Cardiac fibroblast (primary cell): ENCODE data around the gene FOLR2.
A peak's percentile ranks its signal among the peaks of the same experiment; 100 is the strongest.
"Not testable (repeated sequence)": the region's sequence is repeated elsewhere in the genome, so short reads cannot be mapped to it uniquely, and the experiment has no call there.

ENCODE experiments used
- DNase-seq, 2 donors: peaks; one replicate each; pipeline versions ENCODE4 v3.0.0 to v3.0.0-alpha.2; 2010; ENCODE audit warnings: low read depth in 2 of 2
- H3K4me3 ChIP-seq, 2 donors: replicated peaks in 1 of 2; 1 replicate in 1 of 2; 2 replicates in 1 of 2; pipeline ENCODE4 v1.5.1; 2011; ENCODE audit warnings: low read depth in 2 of 2, low read length in 2 of 2, mild to moderate bottlenecking in 2 of 2, moderate library complexity in 1 of 2
- CTCF ChIP-seq: IDR thresholded peaks from one replicate; pipeline ENCODE4 v1.5.1; 2011; ENCODE audit warnings: low read depth, mild to moderate bottlenecking, low read length, inconsistent platforms

Gene FOLR2

GRCh38 chr11:72253392-72253791, 36.8 kb downstream of the FOLR2 start:
- TF ChIP-seq CTCF, result no peak
- no peak for DNase-seq
- no peak overlapping the region for H3K4me3 ChIP-seq

- no peak overlapping the region for H3K4me3 ChIP-seq
- no peak for TF ChIP-seq CTCF
- no peak for DNase-seq
These were observed 37.9 kb downstream of the FOLR2 start for GRCh38 chr11:72254299-72254993.

- no peak overlapping the region for H3K4me3 ChIP-seq
- TF ChIP-seq CTCF, result no peak
- no peak for DNase-seq
These were observed 41.0 kb downstream of the FOLR2 start for GRCh38 chr11:72257570-72257969.

- no peak overlapping the region for H3K4me3 ChIP-seq
- DNase-seq, result no peak
- TF ChIP-seq CTCF, result no peak
These were observed 42.9 kb downstream of the FOLR2 start for GRCh38 chr11:72259490-72259889.

- DNase-seq, result no peak
- no peak for TF ChIP-seq CTCF
- H3K4me3 ChIP-seq, result no peak overlapping the region
These were observed 44.0 kb downstream of the FOLR2 start for GRCh38 chr11:72260574-72260973.

GRCh38 chr11:72263361-72263760, 46.8 kb downstream of the FOLR2 start:
- TF ChIP-seq CTCF, result no peak
- DNase-seq, result peak; percentile 35 to 83
- no peak overlapping the region for H3K4me3 ChIP-seq

GRCh38 chr11:72265951-72266350, 49.4 kb downstream of the FOLR2 start:
- peak; percentile 11 to 13 for DNase-seq
- TF ChIP-seq CTCF, result no peak
- no peak overlapping the region for H3K4me3 ChIP-seq

GRCh38 chr11:72266960-72267359, 50.4 kb downstream of the FOLR2 start:
- DNase-seq, H3K4me3 ChIP-seq: not testable (repeated sequence)
